GM12874 (cell line): Measurements from ENCODE around the gene PIK3R5.

Source experiments
- CTCF ChIP-seq: IDR thresholded peaks from 2 replicates; pipeline ENCODE4 v1.5.1; 2011; ENCODE audit warnings: low read depth, mild to moderate bottlenecking, control low read depth, low read length, moderate library complexity; ENCODE audit not compliant: insufficient read depth

PIK3R5 gene

GRCh38 chr17:8914554-8914953, 51.0 kb downstream of the PIK3R5 start:
- no peak for TF ChIP-seq CTCF

DNA sequence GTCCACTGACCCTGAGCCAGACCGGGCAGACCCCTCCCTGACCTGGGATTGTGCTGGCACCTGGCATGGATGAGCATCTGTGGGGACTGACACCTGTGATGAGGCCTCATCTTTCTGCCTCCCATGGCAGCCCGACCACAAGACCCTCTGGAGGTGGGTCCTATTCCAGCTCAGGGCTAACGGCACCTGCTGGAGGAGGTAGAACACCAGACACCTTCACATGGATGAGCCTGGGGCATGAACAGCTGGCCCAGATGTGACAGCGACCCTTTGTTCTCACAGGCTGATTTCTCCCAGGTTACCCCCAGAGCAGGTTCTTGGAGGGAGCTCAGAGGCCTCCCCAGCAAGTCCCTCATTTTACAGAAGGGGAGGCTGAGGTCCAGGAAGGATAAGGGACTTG, 51.6 kb downstream of the PIK3R5 start:
- no peak for TF ChIP-seq CTCF

- no peak for TF ChIP-seq CTCF
Observed at GRCh38 chr17:8913091-8913490, 52.4 kb downstream of the PIK3R5 start.

- no peak for TF ChIP-seq CTCF
Observed at GRCh38 chr17:8912084-8912981, 53.2 kb downstream of the PIK3R5 start.

DNA sequence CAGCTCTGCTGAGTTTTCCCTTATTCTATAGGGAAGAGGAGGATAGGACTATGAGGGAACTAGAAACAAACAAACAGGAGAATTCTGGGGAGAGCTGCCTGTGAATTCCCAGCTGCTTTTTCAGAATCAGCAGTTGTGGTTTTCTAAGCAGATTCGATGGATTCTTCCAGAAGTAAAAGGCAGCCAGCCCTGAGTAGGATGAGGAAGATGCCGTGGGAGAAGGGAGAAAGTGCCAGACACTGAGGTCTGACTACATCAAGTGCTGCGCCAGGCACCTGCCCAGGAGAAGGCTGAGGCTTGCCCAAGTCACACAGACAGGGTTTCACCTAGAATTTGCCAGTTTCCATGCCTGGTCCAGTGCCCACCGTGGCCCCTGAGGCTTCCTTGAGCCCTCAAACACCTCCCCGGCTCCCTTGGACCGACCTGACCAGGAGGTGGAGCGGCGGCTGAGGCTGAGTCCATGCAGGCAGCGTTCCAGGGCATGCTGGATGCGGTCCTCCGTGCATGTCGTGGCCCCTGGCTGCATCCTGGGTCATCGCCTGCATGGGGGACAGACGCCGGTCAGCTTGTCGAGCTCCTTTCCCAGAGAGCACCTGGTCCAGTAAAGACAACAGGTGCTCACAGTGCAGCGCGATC, 54.4 kb downstream of the PIK3R5 start:
- TF ChIP-seq CTCF: no peak

GRCh38 chr17:8909586-8910270, 55.8 kb downstream of the PIK3R5 start:
- no peak for TF ChIP-seq CTCF

- TF ChIP-seq CTCF: no peak
Observed at GRCh38 chr17:8905331-8905730, 60.2 kb downstream of the PIK3R5 start.
